ENCODE data around the gene SNAPC5.
"Not testable (repeated sequence)": the region's sequence is repeated elsewhere in the genome, so short reads cannot be mapped to it uniquely, and the experiment has no call there.

SNAPC5 gene

DNA sequence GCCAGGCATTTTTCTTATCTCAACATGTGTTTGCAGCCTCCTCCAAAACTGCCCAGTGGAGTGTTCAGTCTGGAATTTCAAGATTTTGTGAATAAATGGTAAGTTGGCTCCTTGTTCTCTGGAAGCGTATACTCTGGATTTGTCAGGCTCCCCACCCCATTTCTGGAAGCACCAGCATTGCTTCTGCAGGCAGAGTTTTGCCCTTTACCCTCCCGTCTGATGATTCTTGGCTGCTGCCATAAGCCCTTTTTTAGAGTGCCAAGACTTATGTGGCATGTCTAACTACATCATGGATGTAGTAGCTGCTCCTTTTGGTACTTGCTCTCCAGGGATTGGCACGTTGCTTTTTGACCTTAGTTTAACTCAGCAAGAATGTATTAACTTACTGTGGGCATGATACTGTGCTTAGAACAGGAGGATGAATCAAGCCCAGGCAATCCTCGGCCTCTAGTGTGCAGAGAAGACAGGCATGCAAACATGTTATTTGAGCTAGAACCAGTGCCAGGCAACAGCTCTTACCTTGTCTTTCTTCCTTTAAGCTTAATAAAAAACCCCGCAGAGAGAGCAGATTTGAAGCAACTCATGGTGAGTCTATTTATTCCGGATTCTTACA is 8.3 kb downstream of the SNAPC5 start:
- DNase-seq = no peak

DNA sequence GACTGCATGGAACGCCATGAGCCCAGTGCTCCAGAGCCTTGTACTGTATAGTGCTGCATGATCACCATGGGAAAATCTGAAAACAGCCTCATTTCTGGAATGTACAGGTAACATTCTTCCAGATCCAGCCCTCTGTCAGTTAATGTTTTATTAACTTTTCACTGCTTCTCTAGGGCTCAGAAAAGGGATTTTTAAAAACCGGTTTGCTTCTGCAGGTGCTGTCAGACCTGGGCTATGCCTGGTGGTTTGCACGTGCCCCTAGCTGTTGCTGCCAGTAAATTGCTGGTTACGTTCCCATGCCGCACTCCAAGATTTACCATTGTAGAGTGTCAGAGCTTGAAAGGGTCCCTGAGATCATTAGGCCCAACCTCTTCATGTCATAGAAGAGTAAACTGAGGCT is 9.0 kb downstream of the SNAPC5 start:
- no peak for DNase-seq

- DNase-seq = no peak
Measured at GRCh38 chr15:66486887-66487286, 10.7 kb downstream of the SNAPC5 start.

DNA sequence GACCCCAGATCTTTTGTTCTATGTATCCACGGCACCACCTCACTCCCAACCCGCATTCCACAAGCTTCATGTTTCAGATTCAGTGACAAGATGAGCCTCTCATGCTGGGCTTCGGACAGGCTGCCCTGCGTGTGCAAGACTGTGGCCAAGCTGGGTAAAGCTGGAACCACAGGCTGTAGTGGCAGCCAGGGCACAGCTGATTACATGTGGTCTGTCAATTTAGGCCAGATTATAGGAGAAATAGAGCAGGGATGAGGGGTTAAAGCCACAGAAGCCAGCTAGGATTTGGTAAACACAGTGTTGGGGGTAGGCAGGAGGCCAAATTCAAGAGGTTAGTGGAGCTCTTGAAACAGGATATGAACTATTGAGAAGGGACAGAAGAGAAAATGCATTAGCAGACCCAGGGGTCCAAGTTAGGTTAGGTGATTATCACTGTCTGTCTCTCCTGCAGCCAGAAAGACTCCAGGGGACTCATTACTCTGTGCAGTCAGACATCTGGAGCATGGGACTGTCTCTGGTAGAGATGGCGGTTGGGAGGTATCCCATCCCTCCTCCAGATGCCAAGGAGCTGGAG is 12.9 kb downstream of the SNAPC5 start:
- DNase-seq = no peak

DNA sequence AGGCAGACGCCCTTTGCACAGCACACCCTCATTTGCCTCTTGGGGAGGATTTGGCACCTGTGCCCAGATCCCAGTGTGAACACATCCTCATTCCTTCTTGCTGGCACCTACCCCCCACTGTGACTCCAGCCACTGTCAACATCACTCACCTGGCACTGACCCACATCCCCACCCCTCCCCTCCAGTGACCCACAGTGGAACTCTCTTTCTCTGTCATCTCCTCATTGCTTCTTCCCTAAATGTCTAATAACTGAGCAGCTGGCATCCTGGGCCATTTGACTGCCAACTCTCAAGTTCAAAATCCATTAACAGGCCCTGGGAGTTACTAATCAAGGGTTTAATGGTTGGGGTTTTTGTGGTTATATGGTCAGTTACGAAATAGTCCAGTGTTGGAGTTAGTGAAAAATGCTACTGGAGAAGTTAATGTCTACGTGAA is 14.4 kb downstream of the SNAPC5 start:
- DNase-seq = no peak

DNA sequence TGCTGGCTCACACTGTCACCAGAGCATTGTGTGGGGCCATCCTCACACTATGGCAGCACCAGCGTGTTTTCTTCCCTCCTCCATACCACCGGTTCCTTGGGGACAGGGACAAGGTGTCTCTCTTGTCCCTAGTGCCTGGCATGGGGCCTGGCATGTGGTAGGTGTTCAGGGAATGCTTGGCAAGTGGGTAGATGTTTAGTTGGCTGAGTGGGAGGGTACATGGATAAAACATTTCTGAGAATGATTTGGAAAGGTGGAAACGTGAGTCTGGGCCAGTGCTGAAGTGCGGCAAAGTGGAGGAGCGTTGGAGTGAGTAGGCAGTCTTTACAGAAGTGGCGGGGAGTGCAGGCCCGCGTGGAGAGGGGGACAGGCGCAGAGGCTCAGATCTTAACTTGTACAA is 15.0 kb downstream of the SNAPC5 start:
- DNase-seq = no peak

GRCh38 chr15:66481107-66481856 is 16.3 kb downstream of the SNAPC5 start:
- DNase-seq = no peak

DNA sequence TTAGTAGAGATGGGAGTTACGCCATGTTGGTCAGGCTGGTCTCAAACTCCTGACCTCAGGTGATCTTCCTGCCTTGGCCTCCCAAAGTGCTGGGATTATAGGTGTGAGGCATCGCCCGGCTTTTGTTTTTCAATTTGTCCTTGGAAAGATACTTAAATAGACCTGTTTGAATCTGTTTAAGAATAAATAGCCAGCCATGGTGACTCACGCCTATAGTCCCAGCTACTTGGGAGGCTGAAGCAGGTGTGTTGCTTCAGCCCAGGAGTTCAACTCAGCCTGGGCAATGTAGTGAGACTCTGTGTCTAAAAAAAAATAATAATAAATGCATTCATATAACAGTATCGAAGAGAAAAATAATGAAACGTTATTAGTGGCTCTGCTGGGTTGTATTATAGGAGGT is 17.3 kb downstream of the SNAPC5 start:
- DNase-seq = no peak

GRCh38 chr15:66477011-66477410 is 20.6 kb downstream of the SNAPC5 start:
- DNase-seq = no peak

DNA sequence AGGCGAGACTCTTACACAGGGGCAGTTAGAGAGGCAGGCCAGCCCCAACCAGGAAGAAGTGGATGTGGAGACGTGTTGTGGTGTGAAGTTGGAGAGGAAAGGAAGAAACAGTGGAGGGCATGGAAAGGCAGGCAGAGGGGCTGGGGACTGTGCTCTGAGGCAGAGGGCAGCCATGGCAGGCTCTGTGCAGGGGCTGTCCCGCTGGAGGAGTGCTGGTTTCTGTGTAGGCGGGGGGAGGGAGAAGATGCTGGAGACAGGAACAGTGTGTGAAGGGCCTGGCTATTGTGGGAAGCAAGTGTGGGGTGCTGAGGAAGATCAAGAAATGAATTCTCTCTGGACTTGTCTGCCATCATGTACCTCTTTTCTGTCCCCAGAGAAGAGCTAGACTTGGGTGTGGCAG is 21.0 kb downstream of the SNAPC5 start:
- no peak for DNase-seq

GRCh38 chr15:66474963-66475362 is 22.6 kb downstream of the SNAPC5 start:
- DNase-seq = no peak

DNA sequence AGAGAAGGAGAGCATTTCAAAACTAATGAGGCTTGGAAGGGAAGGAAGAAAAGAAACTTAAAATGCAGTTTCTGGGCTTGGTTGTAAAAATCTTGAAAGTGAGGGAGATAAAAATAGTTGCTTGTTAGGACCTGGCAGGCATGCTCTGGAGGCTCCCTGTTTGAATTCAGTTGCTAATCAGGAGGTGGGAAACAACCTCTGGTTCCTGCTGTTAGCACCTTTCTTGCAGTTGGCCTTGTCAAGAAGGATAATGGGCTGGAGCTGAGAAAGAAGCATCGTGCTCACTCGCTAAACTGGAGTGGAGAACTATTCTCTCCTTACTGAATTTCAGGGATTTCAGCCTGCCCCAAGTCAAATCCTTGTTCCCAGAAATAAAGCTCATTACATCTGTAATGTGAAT is 23.4 kb downstream of the SNAPC5 start:
- no peak for DNase-seq

DNA sequence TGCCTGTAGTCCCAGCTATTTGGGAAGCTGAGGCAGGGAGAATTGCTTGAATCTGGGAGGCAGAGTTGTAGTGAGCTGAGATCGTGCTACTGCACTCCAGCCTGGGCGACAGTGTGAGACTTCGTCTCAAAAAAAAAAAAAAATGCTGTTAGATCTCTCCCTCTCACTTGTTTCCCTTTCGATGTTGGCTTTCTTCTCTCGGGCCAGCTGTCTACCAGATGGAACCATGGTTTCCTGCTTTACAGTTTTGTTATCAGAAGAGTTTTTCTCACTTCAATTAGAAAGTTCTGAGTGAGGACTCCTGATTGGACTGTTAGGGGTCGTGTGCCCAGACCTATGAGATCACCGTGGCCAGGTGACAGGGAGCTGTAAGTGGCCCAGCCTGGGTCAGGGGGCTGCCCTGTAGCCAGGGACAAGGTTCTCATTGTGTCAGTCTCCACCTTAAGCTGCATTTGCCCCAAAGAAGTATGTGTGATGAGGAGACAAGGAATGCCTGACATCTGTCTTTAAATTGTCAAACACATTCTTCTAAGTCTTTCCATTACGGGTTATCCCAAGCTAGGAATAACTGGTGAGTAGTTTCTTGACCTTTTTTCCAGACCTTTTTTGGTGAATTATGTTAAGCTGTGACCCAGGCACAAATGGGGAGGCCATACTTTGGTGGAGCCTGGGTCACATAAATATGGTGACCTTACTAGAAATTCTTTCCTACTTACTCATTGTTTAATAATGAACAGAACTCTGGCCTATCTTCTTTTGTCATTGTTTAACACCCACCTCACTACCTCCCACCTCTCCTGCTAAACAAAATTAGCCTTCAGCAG is 25.2 kb downstream of the SNAPC5 start:
- peak; percentile 64 for DNase-seq

GRCh38 chr15:66470825-66471224 is 26.7 kb downstream of the SNAPC5 start:
- not testable (repeated sequence) for DNase-seq

GRCh38 chr15:66467162-66468040 is 30.2 kb downstream of the SNAPC5 start:
- DNase-seq = not testable (repeated sequence)

DNA sequence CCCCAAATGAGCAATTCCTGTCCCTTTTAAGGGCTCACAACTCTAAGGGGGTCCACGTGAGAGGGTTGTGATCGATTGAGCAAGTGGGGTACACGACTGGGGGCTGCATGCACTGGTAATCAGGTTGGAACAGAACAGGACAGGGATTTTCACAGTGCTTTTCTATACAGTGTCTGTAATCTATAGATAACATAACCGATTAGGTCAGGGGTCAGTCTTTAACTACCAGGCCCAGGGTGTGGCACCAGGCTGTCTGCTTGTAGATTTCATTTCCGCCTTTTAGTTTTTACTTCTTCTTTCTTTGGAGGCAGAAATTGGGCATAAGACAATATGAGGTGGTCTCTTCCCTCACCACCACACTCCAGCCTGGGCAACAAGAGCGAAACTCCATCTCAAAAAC is 32.3 kb downstream of the SNAPC5 start:
- not testable (repeated sequence) for DNase-seq

DNA sequence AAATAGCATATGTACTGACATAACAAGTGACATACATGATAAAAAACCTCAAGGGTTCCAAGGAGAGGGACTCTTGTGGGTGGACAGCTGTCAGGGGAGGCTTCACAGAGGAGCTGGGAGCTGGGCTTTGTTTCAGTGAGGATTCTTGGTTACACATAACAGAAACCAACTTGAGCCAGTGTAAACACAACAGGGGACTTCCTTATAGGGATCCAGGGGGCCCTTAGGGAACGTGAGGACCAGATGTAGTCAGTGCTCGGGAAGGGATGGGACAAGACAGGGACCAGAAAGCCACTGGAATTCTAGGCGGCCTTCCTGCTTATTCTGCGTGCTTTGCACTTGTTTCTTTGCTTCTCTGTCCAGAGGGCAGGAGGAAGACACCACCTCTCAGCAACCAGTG is 34.9 kb downstream of the SNAPC5 start:
- DNase-seq = no peak

GRCh38 chr15:66461917-66462316 is 35.6 kb downstream of the SNAPC5 start:
- DNase-seq = no peak

DNA sequence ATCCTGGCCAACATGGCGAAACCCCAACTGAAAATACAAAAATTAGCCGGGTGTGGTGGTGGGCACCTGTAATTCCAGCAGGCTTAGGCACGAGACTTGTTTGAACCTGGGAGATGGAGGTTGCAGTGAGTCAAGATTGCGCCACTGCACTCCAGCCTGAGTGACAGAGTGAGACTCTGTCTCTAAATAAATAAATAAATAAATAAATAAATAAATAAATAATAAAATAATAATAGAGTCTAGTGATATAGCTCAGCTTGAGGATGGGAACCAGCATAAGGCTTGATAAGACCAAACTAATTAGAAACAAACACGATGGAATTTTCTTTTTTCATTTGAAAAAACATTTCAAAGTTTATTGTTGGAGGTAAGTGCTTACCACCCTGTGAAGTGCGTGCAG is 36.3 kb downstream of the SNAPC5 start:
- DNase-seq = not testable (repeated sequence)

DNA sequence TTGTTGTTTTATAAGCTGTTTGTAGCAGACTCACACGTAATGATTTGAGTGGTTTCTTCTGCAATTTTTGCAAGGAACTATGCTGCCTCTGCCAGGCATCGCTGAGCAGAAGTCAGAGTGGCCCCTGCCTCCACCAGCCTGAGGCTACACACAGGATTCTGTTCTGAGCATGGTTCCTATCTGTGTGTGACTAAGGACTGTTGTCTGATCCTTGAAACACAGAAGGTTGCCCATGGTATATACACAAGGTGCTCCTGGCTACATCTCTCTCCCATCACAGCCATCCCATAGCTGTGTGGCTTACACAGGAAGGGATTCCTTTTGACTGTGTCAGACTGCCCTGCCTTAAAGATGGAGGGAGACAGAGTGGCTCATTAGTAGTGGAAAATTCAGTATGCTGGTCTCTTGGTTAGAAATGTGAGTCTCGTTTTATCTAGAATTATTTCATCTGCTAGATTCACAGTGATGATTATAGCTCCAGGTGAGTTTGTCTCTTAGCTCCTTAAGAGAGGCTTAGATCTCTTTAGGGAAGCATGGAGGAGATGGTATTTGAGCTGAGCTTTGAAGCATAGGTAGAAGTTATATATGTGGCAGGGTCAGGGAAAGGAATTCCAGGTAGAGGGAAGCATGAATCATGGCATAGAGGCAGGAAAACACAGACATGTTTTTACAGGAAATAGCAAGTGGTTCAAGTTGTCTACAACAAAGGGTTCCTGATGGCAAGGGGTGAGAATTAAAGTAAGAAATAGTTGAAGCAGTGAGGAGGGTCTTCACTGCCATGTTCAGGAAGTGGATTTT is 37.5 kb downstream of the SNAPC5 start:
- DNase-seq = no peak

DNA sequence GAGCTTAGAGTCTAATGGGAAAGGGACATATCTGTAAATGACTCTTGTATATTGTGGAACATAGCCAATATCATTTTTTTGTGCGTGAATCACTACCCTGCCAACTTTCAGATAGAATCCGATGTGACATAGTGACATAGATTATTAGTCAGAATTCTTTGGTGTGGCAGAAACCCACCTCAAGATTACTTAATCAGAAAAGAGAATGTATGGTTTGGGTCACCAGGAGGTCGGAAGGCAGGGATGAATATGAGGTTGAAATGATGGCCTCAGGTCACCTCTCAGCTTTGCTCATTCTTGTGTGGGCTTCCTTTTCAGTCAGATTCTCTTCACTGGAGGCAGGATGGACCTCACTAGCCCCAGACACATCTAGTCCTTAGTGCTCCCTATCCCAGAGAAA is 41.4 kb downstream of the SNAPC5 start:
- DNase-seq = no peak

- DNase-seq = no peak
Measured at GRCh38 chr15:66454143-66454542, 43.4 kb downstream of the SNAPC5 start.

Measured in CD4-positive, alpha-beta T cell treated with Interleukin-4 for 4 hours (primary cell).